HepG2 (cell line): ENCODE results near the gene WDR18. TPM values are rescaled to one million over a fixed set of nuclear protein-coding genes. Genes with fewer than 3 reads are reported as not detected.

Experiments
- ATAC-seq: fragments of 200-7000 bp; cut with Tn5 transposase; 3 replicates; pipeline ENCODE4 v1.9.1; 2020; ENCODE audit warnings: mild to moderate bottlenecking, moderate library complexity
- BruUV-seq: library from RNA; stranded (reverse); fragments of 400-500 nt; replicated peaks from 2 replicates; lab custom pipeline; 2021; lab: Mats Ljungman, UMichigan
- CTCF ChIA-PET: fragments of 300-600 bp; formaldehyde crosslinking; extraction: SDS; loops from one replicate; lab custom pipeline; 2021; ENCODE audit warnings: low total read pairs, inconsistent platforms, low intra/inter-chr PET ratio; lab: Yijun Ruan, JAX
- POLR2A ChIA-PET: fragments of 350-600 bp; sonication (Branson Sonifier 250); formaldehyde crosslinking; loops from one replicate; lab custom pipeline; 2020; ENCODE audit warnings: antibody characterized with exemption, inconsistent platforms; lab: Yijun Ruan, JAX
- DNase-seq: peaks from one replicate; pipeline ENCODE4 v3.0.0-alpha.2; 2015; ENCODE audit warnings: low spot score
- FAIRE-seq: peaks from 3 replicates; lab custom pipeline; 2011; peaks lifted over from hg19 to GRCh38; lab: Jason Lieb, UNC
- H2AFZ ChIP-seq: one replicate; pipeline ENCODE4 v1.6.1; 2011; ENCODE audit warnings: low read length, inconsistent platforms
- H3K27ac ChIP-seq: fragments of 300-600 bp; 3 replicates; pipeline ENCODE4 v1.8.0; 2011; ENCODE audit warnings: mixed run types, mild to moderate bottlenecking, mixed read lengths, low read length, inconsistent platforms; ENCODE audit not compliant: insufficient read depth; ENCODE audit errors: extremely low read length
- H3K27me3 ChIP-seq, 2 experiments: fragments of 200-600 bp in 1 of 2; 2 replicates in 1 of 2; 3 replicates in 1 of 2; pipeline versions ENCODE4 v1.6.0 to v1.8.0; 2011; ENCODE audit warnings: low read length in 2 of 2, mild to moderate bottlenecking in 2 of 2, moderate library complexity in 2 of 2, inconsistent platforms in 1 of 2; ENCODE audit not compliant: insufficient read depth in 2 of 2, control insufficient read depth in 1 of 2
- H3K36me3 ChIP-seq, 2 experiments: fragments of 200-600 bp in 1 of 2; replicated peaks in 1 of 2; 2 replicates in 1 of 2; 3 replicates in 1 of 2; pipeline versions ENCODE4 v1.5.1 to v1.8.0; 2011; ENCODE audit warnings: low read length in 2 of 2, inconsistent platforms in 1 of 2; ENCODE audit not compliant: insufficient read depth in 2 of 2, control insufficient read depth in 1 of 2
- H3K4me1 ChIP-seq: 2 replicates; pipeline ENCODE4 v1.5.1; 2012; ENCODE audit warnings: low read length, inconsistent platforms; ENCODE audit not compliant: insufficient read depth
- H3K4me2 ChIP-seq: 2 replicates; pipeline ENCODE4 v1.6.0; 2011; ENCODE audit warnings: low read depth, low read length, inconsistent platforms
- H3K4me3 ChIP-seq, 3 experiments: fragments of 200-600 bp in 1 of 3; sonication (generic), shearing (Covaris generic) in 1 of 3; replicated peaks in 1 of 3; 2 replicates each; pipeline ENCODE4 v1.5.1; 2011 to 2016; ENCODE audit warnings: low read length in 3 of 3, inconsistent platforms in 2 of 3, low read depth in 2 of 3, mild to moderate bottlenecking in 2 of 3, control low read depth in 1 of 3, mixed read lengths in 1 of 3; ENCODE audit not compliant: insufficient read depth in 1 of 3
- H3K79me2 ChIP-seq: one replicate; pipeline ENCODE4 v1.6.1; 2011; ENCODE audit warnings: low read length, inconsistent platforms; ENCODE audit not compliant: insufficient read depth
- H3K9ac ChIP-seq: 2 replicates; pipeline ENCODE4 v1.6.0; 2011; ENCODE audit warnings: mild to moderate bottlenecking, low read depth, low read length, inconsistent platforms; ENCODE audit not compliant: insufficient read depth
- H3K9me3 ChIP-seq: 2 replicates; pipeline ENCODE4 v1.5.1; 2012; ENCODE audit warnings: mild to moderate bottlenecking, low read length
- H4K20me1 ChIP-seq: 2 replicates; pipeline ENCODE4 v1.6.0; 2011; ENCODE audit warnings: inconsistent platforms, mild to moderate bottlenecking, low read length, moderate library complexity; ENCODE audit not compliant: insufficient read depth
- BATF2 ChIP-seq: sonication (generic); formaldehyde crosslinking; IDR thresholded peaks from 2 replicates; pipeline ENCODE4 v1.8.0; 2022; ENCODE audit warnings: mild to moderate bottlenecking, missing genetic modification reagents, moderate library complexity
- GMEB1 ChIP-seq: sonication (generic); formaldehyde crosslinking; IDR thresholded peaks from 2 replicates; pipeline ENCODE4 v1.5.1; 2020; ENCODE audit warnings: missing genetic modification reagents, mild to moderate bottlenecking, borderline replicate concordance
- MEF2D ChIP-seq: sonication (generic); formaldehyde crosslinking; IDR thresholded peaks from 2 replicates; pipeline ENCODE4 v1.5.1; 2020; ENCODE audit warnings: mild to moderate bottlenecking, missing genetic modification reagents
- PCBP1 ChIP-seq: fragments of 200-400 bp; formaldehyde crosslinking; IDR thresholded peaks from 2 replicates; pipeline ENCODE4 v1.6.1; 2017; ENCODE audit warnings: mild to moderate bottlenecking, low read depth, low read length, borderline replicate concordance
- TFAP4 ChIP-seq: sonication (generic); IDR thresholded peaks from 2 replicates; pipeline ENCODE4 v1.6.1; 2016; ENCODE audit warnings: low read depth, borderline replicate concordance
- THAP11 ChIP-seq: IDR thresholded peaks from 2 replicates; pipeline ENCODE4 v1.6.1; 2016; ENCODE audit warnings: missing biosample characterization, missing genetic modification reagents
- THAP9 ChIP-seq: sonication (generic); formaldehyde crosslinking; IDR thresholded peaks from 2 replicates; pipeline ENCODE4; 2020; ENCODE audit warnings: missing genetic modification reagents, mild to moderate bottlenecking, borderline replicate concordance
- ZNF142 ChIP-seq: sonication (generic); formaldehyde crosslinking; IDR thresholded peaks from 2 replicates; pipeline ENCODE4 v1.4.0; 2020; ENCODE audit warnings: missing genetic modification reagents
- ZNF282 ChIP-seq: fragments of 450-650 bp; IDR thresholded peaks from 2 replicates; pipeline ENCODE4 v1.6.1; 2018; ENCODE audit not compliant: partially characterized antibody
- WGBS: methylation state at CpG from one replicate; pipeline ENCODE4 v1.1.6; 2017; ENCODE audit warnings: low lambda C conversion rate; 5-methylcytosine and 5-hydroxymethylcytosine counted together
- in situ Hi-C: cut with HindIII; loops from 2 replicates; pipeline ENCODE4 v1.10.0; 2017; ENCODE audit warnings: low pct_unique_long_range_greater_than_20kb; ENCODE audit not compliant: extremely low pct_ligation_motif_present
- intact Hi-C: fragments of 100-400 bp; cut with micrococcal nuclease; formaldehyde crosslinking; loops from one replicate; pipeline ENCODE4 v1.10.0; 2022; ENCODE audit not compliant: unreplicated experiment
- polyA plus RNA-seq, 8 experiments: library from polyadenylated mRNA; depleted of rRNA in 3 of 8; stranded (reverse) in 7 of 8; unstranded in 1 of 8; fragments of >200 nt; fragmentation: Illumina TruSeq in 4 of 8; extraction: Trizol in 4 of 8; gene quantifications; 2 replicates each; pipeline versions ENCODE4 v1.2.1 to v1.2.3, GENCODE V29; 2011 to 2016; ENCODE audit warnings: low read depth in 4 of 8, missing spikeins in 1 of 8, mixed read lengths in 1 of 8; ENCODE audit not compliant: insufficient read depth in 1 of 8
- total RNA-seq, 5 experiments: library from RNA; depleted of rRNA; stranded (reverse); fragments of >200 nt; fragmentation: Illumina TruSeq; extraction: Trizol; gene quantifications; 2 replicates each; pipeline ENCODE4 v1.2.3, GENCODE V29; 2016; ENCODE audit warnings: low read depth in 1 of 5

The WDR18 gene
- total and polyA plus RNA-seq, 2 of the 13 experiments (the other 11 are each of a cell fraction or from before 2014, with no cell fraction given), result 36.4 to 47.6 TPM

GRCh38 chr19:1039646-1040475 is 55.7 kb downstream of the WDR18 start, which contains the start of gene ABCA7:
ABCA7 (plus strand) TSS chr19:1040107; CDS start chr19:1041362, 1,255 bp downstream.
- Histone ChIP-seq H3K27me3 (no peaks in the 10 kb centered on the region), H3K79me2 (no peaks in the 10 kb centered on the region), H4K20me1 (no peaks in the 10 kb centered on the region), H3K9me3 (no peaks in the 10 kb centered on the region), H3K36me3 (peaks cover 4 to 17% of the 10 kb centered on the region in 2 experiments; a peak in 4 of 5 replicates), H2AFZ (no peak within 1 kb of the TSS), H3K27ac (peak within 1 kb of the TSS; percentile 23), H3K4me3 (peak within 1 kb of the TSS; percentile 62 to 79 (median 73)), H3K4me2 (peak within 1 kb of the TSS; percentile 98), H3K9ac (peak within 1 kb of the TSS; percentile 58), H3K4me1 (peaks cover 25% of the 10 kb centered on the region)
- intact Hi-C loops, result no loop called here
- no TSS peak for BruUV-seq
- DNase-seq (peak; percentile 90), FAIRE-seq (peak; percentile 54), ATAC-seq (peak; percentile 91)
- 11% methylated on average over 22 of the region's 56 CpGs for WGBS
- POLR2A ChIA-PET, result interaction anchor here (0.7 to 4.1 kb wide), 8 partner anchors 11 to 56 kb away, joined by 3 to 71 read pairs (median 4); partner anchors contain the start of genes CNN2 and RNU6-2
- CTCF ChIA-PET, result no interaction called here
- in situ Hi-C loops, result no loop called here
- TF ChIP-seq THAP11 (CRISPR knock-in tag) (peak; percentile 75), THAP9 (CRISPR knock-in tag) (peak; percentile 65; the same call in 1 of the 2 replicates), BATF2 (0 out of 2 replicates have a peak, but pooled peaks have one; percentile 40), PCBP1 (0 out of 2 replicates have a peak, but pooled peaks have one; percentile 68), GMEB1 (peak; percentile 70), TFAP4 (peak; percentile 50; the same call in 1 of the 2 replicates), ZNF142 (no peak), ZNF282 (no peak), MEF2D (peak; percentile 59; the same call in 1 of the 2 replicates)
